AG08396 (cell line): ENCODE measurements around the gene ZDHHC22.

ENCODE experiments used
- DNase-seq: peaks from one replicate; pipeline ENCODE4 v3.0.0; 2012; ENCODE audit warnings: low spot score, mixed read lengths

Gene ZDHHC22

GRCh38 chr14:77126461-77126990 lies 15.1 kb downstream of the ZDHHC22 start:
- DNase-seq = no peak

- DNase-seq = no peak
Observed at GRCh38 chr14:77125823-77126325, 15.7 kb downstream of the ZDHHC22 start.

- no peak for DNase-seq
Observed at GRCh38 chr14:77125281-77125801, 16.2 kb downstream of the ZDHHC22 start.

- DNase-seq = peak; percentile 81
Observed at GRCh38 chr14:77124345-77125280, 17.0 kb downstream of the ZDHHC22 start.

- DNase-seq = no peak
Observed at GRCh38 chr14:77123381-77124325, 17.9 kb downstream of the ZDHHC22 start.

- DNase-seq = no peak
Observed at GRCh38 chr14:77122526-77123125, 19.0 kb downstream of the ZDHHC22 start.

- DNase-seq = no peak
Observed at GRCh38 chr14:77120771-77121743, 20.5 kb downstream of the ZDHHC22 start.

- DNase-seq = no peak
Observed at GRCh38 chr14:77119851-77120250, 21.7 kb downstream of the ZDHHC22 start.

GRCh38 chr14:77116172-77116817 lies 25.3 kb downstream of the ZDHHC22 start:
- no peak for DNase-seq

GRCh38 chr14:77114609-77115008 lies 27.0 kb downstream of the ZDHHC22 start:
- no peak for DNase-seq

- DNase-seq = no peak
Observed at GRCh38 chr14:77113644-77114043, 27.9 kb downstream of the ZDHHC22 start.

- no peak for DNase-seq
Observed at GRCh38 chr14:77111021-77111420, 30.6 kb downstream of the ZDHHC22 start.

GRCh38 chr14:77110286-77110685 lies 31.3 kb downstream of the ZDHHC22 start:
- DNase-seq = no peak

- DNase-seq = no peak
Observed at GRCh38 chr14:77109656-77110055, 31.9 kb downstream of the ZDHHC22 start.

GRCh38 chr14:77108753-77109152 lies 32.8 kb downstream of the ZDHHC22 start:
- DNase-seq = no peak

- no peak for DNase-seq
Observed at GRCh38 chr14:77107228-77107627, 34.4 kb downstream of the ZDHHC22 start.

- DNase-seq = no peak
Observed at GRCh38 chr14:77106666-77107065, 34.9 kb downstream of the ZDHHC22 start.

- DNase-seq = no peak
Observed at GRCh38 chr14:77105145-77105939, 36.2 kb downstream of the ZDHHC22 start.

- DNase-seq = no peak
Observed at GRCh38 chr14:77104393-77104792, 37.2 kb downstream of the ZDHHC22 start.
